Measurements from ENCODE around the gene NPAS1.
"Not testable (repeated sequence)": the region's sequence is repeated elsewhere in the genome, so short reads cannot be mapped to it uniquely, and the experiment has no call there.

NPAS1 gene

DNA sequence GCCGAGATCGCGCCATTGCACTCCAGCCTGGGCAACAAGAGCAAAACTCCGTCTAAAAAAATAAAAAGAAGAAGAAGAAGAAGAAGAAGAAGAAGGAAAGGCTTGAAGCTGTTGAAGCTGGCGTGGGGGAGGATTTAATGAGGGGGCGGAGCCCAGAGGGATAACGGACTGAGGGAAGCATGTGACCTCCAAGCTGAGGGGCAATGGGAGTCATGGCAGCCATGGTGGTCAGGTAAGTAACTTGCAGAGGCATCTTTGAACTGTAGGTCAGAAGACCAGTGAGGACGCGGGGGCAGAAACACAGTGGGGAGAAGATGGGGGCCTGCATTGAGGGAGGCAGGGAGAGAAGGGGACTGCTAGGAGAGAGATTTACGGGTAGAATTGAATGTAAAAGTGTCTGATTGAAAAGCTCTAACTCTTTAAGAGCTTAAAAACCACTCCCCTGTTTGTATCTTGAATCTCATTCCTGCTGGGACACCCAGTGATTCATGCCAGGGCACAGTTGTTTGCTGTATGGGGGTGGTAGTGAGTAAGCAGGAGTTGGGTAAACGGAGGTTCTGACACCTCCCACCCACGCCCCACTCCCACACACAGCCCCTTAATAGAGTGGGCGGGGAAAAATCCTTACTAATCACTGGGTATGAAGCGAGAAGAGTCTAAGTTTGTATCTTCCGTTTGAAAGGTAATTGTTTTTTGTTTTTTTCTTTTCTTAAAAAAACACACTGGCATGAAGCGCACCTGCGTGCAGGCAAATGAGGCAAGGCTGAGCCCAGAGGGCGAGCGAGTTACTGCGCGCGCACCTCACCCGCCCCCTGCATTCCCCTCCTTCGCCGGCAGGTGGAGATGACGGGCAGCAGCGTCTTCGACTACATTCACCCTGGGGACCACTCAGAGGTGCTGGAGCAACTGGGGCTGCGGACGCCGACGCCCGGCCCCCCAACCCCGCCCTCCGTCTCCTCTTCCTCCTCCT lies 15.8 kb downstream of the NPAS1 start:
- DNase-seq (ENCODE audit: low spot score in 2 of 2): peak; percentile 86 to 95
- Histone ChIP-seq H3K9me3 (no peaks in the 10 kb centered on the region), H3K4me1 (peaks cover 18% of the 10 kb centered on the region), H3K27me3 (ENCODE audit: low read depth) (no peaks in the 10 kb centered on the region), H3K4me3 (peak overlapping the region; percentile 28), H3K36me3 (replicated peaks) (peaks cover 16% of the 10 kb centered on the region)
- in situ Hi-C loops (cut with MboI; ENCODE audit: low sequenced_read_pairs): no loop called here

DNA sequence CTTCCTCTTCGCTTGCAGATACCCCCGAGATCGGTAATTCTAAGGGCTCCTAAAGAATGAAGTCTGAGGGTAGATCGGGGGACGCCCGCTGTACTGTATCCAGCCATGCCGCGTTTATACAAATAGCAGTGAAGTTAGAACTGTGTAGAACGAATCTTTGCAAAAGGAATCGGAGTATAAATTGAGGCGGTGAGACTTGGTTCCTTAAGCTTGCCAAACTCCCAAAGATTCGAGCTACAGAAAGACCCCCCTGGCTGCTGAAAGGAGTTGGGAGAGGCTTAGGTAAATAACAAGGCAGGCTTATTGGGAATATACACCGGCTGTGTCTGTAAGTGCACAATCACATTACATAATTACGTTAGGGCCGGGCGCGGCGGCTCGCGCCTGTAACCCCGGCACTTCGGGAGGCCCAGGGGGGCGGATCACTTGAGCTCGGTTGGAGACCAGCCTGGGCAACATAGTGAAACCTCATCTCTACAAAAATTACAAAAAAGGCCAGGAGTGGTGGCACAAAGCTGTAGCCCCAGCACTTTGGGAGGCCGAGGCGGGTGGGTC lies 16.5 kb downstream of the NPAS1 start:
- Histone ChIP-seq H3K4me1 (peaks cover 18% of the 10 kb centered on the region), H3K27me3 (ENCODE audit: low read depth) (no peaks in the 10 kb centered on the region), H3K9me3 (no peaks in the 10 kb centered on the region), H3K4me3 (peak overlapping the region; percentile 28), H3K36me3 (replicated peaks) (peaks cover 16% of the 10 kb centered on the region)
- in situ Hi-C loops (cut with MboI; ENCODE audit: low sequenced_read_pairs): no loop called here
- peak; percentile 60 to 72 for DNase-seq (ENCODE audit: low spot score in 2 of 2)

DNA sequence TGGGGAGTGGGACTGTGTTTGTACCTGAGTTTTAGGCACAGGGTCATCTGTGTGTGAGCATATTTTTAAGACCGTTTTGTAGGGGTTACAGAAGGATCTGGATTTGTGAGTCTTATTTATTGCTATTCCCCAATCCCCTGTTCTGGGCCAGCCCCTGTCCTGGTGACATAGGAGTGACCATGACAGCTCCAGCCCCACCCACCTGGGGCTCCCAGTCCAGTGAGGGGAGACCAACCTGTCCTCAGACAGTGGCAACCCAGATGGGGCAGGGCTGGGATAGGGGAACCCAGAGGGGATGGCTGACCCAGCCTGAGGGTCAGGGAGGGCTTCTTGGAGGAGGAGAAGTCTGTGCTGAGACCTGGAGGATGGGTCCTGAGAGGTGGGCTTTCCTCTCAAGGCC lies 18.1 kb downstream of the NPAS1 start:
- no peaks in the 10 kb centered on the region for H3K9me3 ChIP-seq
- H3K36me3 ChIP-seq (replicated peaks): peaks cover 10% of the 10 kb centered on the region
- no peaks in the 10 kb centered on the region for H3K27me3 ChIP-seq (ENCODE audit: low read depth)
- H3K4me1 ChIP-seq: peaks cover 18% of the 10 kb centered on the region
- in situ Hi-C loops (cut with MboI; ENCODE audit: low sequenced_read_pairs): no loop called here
- H3K4me3 ChIP-seq: no peak overlapping the region
- DNase-seq (ENCODE audit: low spot score in 2 of 2): no peak

DNA sequence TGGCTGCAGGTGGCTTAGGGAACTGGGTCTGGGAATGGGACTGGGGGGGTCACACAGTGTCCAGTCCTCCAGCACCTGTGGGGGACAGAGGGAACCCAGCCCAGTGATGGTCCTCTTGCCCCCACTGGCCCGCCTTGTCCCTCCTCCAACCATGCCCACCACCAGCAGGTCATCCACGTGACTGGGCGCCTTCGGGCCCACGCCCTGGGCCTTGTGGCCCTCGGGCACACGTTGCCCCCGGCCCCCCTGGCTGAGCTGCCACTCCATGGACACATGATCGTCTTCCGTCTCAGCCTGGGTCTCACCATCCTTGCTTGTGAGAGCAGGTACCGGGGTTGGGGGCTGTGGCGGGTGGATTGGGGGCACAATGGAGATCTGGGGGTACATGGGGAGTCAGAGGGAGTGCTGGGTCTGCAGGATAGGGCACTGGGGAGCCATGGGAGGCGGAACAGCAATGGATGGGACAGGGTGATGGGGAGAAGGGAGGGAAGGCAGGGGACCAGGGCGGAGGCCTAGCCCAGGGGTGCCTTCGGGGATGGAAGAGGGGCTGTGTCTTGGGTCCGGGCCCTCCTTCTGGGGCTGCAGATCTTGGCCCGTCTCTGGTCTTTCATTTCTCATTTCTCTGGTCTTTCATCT lies 19.7 kb downstream of the NPAS1 start:
- DNase-seq (ENCODE audit: low spot score in 2 of 2): no peak
- in situ Hi-C loops (cut with MboI; ENCODE audit: low sequenced_read_pairs): no loop called here
- H3K9me3 ChIP-seq: no peaks in the 10 kb centered on the region
- no peak overlapping the region for H3K4me3 ChIP-seq
- H3K4me1 ChIP-seq: peaks cover 18% of the 10 kb centered on the region
- H3K36me3 ChIP-seq (replicated peaks): peaks cover 11% of the 10 kb centered on the region
- no peaks in the 10 kb centered on the region for H3K27me3 ChIP-seq (ENCODE audit: low read depth)

DNA sequence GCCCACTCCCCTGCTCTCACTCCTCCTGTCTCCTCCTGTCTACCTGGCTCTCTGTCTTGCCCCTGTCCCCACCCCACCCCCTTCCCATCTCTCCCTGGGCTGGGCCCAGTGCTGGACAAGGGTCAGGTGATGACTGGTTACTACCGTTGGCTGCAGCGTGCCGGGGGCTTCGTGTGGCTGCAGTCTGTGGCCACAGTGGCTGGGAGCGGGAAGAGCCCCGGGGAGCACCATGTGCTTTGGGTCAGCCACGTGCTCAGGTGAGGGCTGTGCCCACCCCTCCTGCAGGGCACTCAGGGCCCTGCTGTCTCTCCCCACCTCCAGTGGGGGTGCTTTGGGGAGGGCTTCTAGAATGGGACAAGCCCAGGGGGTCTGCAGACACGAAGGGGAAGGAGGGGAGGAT lies 21.2 kb downstream of the NPAS1 start:
- peaks cover 8% of the 10 kb centered on the region for H3K4me1 ChIP-seq
- H3K9me3 ChIP-seq: no peaks in the 10 kb centered on the region
- no peak for DNase-seq (ENCODE audit: low spot score in 2 of 2)
- in situ Hi-C loops (cut with MboI; ENCODE audit: low sequenced_read_pairs): no loop called here
- no peaks in the 10 kb centered on the region for H3K27me3 ChIP-seq (ENCODE audit: low read depth)
- no peak overlapping the region for H3K4me3 ChIP-seq
- H3K36me3 ChIP-seq (replicated peaks): peaks cover 18% of the 10 kb centered on the region

DNA sequence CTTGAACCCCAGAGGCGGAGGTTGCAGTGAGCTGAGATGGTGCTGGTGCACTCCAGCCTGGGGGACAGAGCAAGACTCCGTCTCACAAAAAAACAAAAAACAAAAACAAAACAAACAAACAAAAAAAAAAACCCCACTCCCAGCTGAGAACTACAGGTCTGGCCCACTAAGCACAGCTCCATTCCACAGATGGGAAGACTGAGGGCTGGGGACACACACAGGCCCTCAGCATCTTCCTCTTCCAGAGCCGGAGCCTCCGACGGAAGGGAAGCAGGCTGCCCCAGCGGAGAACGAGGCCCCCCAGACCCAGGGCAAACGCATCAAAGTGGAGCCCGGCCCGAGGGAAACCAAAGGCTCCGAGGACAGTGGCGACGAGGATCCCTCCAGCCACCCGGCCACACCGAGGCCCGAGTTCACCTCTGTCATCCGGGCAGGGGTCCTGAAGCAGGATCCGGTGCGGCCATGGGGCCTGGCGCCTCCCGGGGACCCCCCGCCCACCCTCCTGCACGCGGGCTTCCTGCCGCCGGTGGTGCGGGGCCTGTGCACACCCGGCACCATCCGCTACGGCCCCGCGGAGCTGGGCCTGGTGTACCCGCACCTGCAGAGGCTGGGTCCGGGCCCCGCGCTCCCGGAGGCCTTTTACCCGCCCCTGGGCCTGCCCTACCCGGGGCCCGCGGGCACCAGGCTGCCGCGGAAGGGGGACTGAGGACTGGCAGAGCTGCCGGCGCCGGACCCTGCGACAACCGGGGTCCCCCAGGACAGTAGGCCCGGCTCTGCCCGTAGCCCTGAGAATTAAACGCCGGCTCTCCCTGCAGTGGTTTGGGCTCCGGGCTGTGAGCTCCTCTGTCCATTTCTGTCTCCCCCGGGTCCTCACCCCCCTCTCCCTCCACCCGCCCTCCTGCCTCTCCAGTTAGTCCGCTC lies 25.6 kb downstream of the NPAS1 start:
- Histone ChIP-seq H3K9me3 (no peaks in the 10 kb centered on the region), H3K4me1 (peaks cover 8% of the 10 kb centered on the region), H3K27me3 (ENCODE audit: low read depth) (no peaks in the 10 kb centered on the region), H3K4me3 (no peak overlapping the region), H3K36me3 (replicated peaks) (peaks cover 15% of the 10 kb centered on the region)
- in situ Hi-C loops (cut with MboI; ENCODE audit: low sequenced_read_pairs): no loop called here
- DNase-seq (ENCODE audit: low spot score in 2 of 2): no peak

DNA sequence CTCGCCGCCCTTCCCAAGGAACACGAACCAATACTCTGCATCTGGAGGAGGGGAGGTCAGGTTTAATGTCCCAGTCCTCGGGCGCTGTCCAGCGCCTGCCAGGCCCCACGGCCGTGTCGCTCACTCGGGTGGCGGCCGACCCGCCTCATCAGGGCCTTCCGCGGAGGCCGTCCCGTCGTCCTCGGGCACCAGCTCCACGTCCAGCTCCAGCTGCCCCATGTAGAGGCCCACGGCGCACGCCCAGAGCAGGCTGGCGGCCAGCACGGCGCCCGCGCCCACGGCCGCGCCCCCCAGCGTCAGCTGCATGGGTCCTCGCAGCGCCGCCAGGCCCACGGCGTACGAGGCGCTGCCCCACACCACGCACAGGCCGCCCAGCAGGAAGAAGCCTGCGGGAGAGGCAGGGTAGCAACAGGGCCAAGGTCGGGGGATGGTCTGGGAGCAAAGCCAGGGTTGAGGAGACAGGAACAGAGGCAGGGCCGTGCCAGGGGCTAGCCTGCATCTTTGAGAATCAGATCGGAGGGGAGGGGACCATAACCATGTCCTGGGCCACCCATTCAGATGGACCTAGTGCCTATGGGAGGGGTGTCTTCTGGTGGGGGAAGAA lies 26.3 kb downstream of the NPAS1 start:
- no peak overlapping the region for H3K4me3 ChIP-seq
- H3K4me1 ChIP-seq: peaks cover 15% of the 10 kb centered on the region
- in situ Hi-C loops (cut with MboI; ENCODE audit: low sequenced_read_pairs): no loop called here
- no peaks in the 10 kb centered on the region for H3K9me3 ChIP-seq
- no peak for DNase-seq (ENCODE audit: low spot score in 2 of 2)
- H3K36me3 ChIP-seq (replicated peaks): peaks cover 15% of the 10 kb centered on the region
- H3K27me3 ChIP-seq (ENCODE audit: low read depth): no peaks in the 10 kb centered on the region

DNA sequence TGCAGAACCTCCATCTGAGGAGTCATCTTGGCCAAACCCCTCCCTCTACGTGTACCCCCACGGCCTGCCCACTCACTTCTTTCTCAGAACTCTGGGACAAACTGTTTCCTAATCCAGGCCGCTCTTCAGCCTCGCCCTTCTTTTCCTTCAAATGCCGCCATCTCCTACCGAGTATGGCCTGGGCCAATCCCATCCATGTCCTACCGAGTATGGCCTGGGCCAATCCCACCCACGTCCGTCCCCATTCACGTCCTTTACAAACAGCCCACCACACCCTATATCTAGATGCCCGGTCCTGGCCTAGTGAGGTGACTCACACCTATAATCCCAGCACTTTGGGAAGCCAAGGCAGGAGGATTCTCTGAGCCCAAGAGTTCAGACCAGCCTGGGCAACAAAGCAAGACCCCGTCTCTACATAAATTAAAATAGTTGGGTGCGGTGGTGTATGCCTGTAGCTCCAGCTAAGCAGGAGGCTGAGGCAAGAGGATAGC lies 27.7 kb downstream of the NPAS1 start:
- no peak for DNase-seq (ENCODE audit: low spot score in 2 of 2)
- H3K4me1 ChIP-seq: peaks cover 15% of the 10 kb centered on the region
- no peaks in the 10 kb centered on the region for H3K9me3 ChIP-seq
- in situ Hi-C loops (cut with MboI; ENCODE audit: low sequenced_read_pairs): no loop called here
- no peaks in the 10 kb centered on the region for H3K27me3 ChIP-seq (ENCODE audit: low read depth)
- peaks cover 15% of the 10 kb centered on the region for H3K36me3 ChIP-seq (replicated peaks)
- peak overlapping the region; percentile 65 for H3K4me3 ChIP-seq

DNA sequence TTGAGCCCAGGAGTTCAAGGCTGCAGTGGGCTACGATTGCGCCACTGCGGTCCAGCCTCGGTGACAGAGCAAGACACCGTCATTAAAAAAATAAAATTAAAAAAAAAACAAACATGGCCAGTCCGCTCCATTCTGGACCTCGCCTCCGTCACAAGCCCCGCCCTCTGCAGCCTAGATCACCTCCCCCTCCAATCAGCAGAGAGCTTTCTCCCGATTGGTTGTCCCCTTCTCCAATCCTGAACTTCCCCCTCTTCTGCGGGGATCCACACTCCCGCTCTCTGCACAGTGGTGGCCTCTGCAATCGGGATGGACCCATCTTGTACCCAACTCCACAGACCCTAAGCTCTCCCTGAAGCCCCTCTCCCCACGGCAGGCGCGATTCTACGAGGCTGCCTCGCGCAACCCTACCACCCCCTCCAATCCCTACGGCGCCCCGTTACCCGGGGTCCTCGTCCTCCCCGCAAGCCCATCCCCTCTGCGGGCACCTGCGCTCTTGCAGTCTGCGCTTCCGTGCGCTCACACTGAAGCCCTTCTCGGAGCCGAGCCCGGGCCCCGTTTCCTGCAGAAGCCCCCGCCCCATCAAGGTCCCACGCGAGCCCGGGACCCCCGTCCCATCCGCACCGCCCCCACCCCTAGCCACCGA lies 28.2 kb downstream of the NPAS1 start:
- Histone ChIP-seq H3K36me3 (replicated peaks) (peaks cover 15% of the 10 kb centered on the region), H3K27me3 (ENCODE audit: low read depth) (no peaks in the 10 kb centered on the region), H3K9me3 (no peaks in the 10 kb centered on the region), H3K4me1 (peaks cover 15% of the 10 kb centered on the region), H3K4me3 (peak overlapping the region; percentile 65)
- DNase-seq (ENCODE audit: low spot score in 2 of 2): peak; percentile 96
- in situ Hi-C loops (cut with MboI; ENCODE audit: low sequenced_read_pairs): no loop called here

DNA sequence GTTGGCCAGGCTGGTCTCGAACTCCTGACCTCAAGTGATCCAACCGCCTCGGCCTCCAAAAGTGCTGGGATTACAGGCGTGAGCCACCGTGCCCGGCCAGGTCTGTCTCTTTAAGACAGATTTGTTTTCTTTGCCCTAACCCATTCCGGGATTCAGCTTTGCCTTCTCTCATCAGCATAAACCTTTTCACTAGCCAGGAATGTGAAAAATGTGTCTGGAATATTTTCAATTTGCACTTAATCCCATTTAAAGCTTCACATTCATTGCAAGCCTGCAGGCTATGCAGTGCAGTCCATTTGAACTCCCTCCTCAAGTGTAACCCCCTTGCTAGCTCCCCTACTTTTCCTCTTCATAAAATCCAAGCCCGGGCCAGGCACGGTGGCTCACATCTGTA lies 29.7 kb downstream of the NPAS1 start:
- H3K36me3 ChIP-seq (replicated peaks): peaks cover 12% of the 10 kb centered on the region
- peak; percentile 85 to 98 for DNase-seq (ENCODE audit: low spot score in 2 of 2)
- H3K4me3 ChIP-seq: peak overlapping the region; percentile 65
- H3K4me1 ChIP-seq: peaks cover 15% of the 10 kb centered on the region
- no peaks in the 10 kb centered on the region for H3K9me3 ChIP-seq
- in situ Hi-C loops (cut with MboI; ENCODE audit: low sequenced_read_pairs): no loop called here
- H3K27me3 ChIP-seq (ENCODE audit: low read depth): no peaks in the 10 kb centered on the region

DNA sequence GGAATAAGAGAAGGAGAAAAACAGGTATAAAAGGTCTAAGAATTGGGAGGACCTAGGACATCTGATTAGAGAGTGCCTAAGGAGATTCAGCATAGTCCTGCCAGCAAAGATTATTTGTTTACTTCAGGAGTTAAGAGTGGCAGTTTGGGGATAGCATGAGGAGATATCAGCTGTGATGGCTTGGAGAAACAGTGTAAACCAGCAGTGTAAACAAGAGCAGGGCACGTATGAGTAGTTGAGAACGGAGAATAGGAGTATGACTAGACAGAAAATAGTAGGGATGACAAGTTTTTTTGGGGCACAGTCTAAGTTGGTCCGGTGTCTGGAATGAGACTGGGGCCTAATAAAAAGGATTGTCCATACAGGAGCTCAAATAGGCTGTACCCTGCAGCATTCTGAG lies 30.9 kb downstream of the NPAS1 start:
- DNase-seq (ENCODE audit: low spot score in 2 of 2); in situ Hi-C loops (cut with MboI; ENCODE audit: low sequenced_read_pairs); H3K9me3 ChIP-seq; H3K36me3 ChIP-seq (replicated peaks); H3K27me3 ChIP-seq (ENCODE audit: low read depth); H3K4me3 ChIP-seq: not testable (repeated sequence)
- peaks cover 18% of the 10 kb centered on the region for H3K4me1 ChIP-seq

DNA sequence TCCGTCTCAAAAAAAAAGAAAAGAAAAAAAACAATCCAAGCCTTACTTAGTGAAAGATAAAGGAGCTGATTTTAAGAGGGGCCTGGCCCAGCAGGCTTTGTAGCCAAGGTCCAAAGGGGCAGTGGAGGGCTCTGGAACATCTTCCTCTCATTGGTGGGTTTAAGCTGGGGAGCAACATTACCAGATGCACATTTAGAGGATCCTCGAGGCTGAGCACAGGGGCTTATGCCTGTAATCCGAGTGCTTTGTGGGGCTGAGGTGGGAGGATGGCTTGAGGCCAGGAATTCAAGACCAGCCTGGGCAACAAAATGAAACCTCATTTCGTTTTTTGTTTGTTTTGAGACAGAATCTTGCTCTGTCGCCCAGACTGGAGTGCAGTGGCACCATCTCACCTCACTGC lies 36.8 kb downstream of the NPAS1 start:
- H3K4me1 ChIP-seq: peaks cover 15% of the 10 kb centered on the region
- H3K4me3 ChIP-seq: no peak overlapping the region
- H3K36me3 ChIP-seq (replicated peaks): no peaks in the 10 kb centered on the region
- H3K27me3 ChIP-seq (ENCODE audit: low read depth): no peaks in the 10 kb centered on the region
- DNase-seq (ENCODE audit: low spot score in 2 of 2): peak; percentile 47 to 63
- in situ Hi-C loops (cut with MboI; ENCODE audit: low sequenced_read_pairs): no loop called here
- H3K9me3 ChIP-seq: no peaks in the 10 kb centered on the region
